Stimulated activated CD4-positive, alpha-beta T cell treated with anti-CD3 and anti-CD28 coated beads, Interleukin-4, amount 100 ng/mL, for 24 hours (primary cell): ENCODE measurements around the gene ACOXL.

Experiments
- DNase-seq: peaks from one replicate; pipeline ENCODE4 v3.0.0-alpha.2; 2020

The ACOXL gene

DNA sequence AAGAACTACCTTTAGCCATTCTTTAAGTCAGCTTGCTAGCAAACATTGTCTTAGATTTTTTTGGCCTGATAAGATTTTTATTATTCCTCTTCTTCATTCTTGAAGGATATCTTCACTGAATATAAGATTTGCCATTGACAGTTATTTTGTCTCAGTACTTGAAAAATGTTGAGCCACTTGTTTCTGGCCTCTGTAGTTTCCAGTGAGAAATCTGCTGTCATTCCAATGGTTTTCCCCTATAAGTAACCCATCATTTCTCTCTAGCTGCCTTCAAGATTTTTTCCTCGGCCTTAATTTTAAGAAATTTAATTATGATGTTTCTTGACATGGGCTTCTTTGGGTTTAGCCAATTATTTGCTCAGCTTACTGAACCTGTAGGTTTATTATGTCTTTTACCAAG, 32.6 kb downstream of the ACOXL start:
- DNase-seq: no peak

DNA sequence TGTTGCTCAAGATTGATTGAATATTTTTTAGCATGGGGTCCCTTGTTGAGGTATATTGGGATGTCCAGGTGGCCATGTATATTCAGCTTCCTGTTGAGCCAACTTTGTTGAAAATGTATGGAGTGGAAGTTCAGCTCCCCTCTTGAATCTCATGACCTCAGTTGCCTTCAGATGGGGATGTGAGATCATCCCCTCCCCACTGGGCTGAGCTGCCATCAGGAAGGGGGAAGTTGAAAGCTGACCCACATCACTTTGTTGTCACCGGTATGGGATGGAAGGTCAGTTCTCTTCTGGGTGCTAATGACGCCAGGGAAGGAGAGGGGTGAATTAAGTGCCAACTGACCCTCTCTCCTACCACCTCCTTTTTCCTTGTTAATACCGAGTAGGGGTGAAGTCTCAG, 33.9 kb downstream of the ACOXL start:
- no peak for DNase-seq

DNA sequence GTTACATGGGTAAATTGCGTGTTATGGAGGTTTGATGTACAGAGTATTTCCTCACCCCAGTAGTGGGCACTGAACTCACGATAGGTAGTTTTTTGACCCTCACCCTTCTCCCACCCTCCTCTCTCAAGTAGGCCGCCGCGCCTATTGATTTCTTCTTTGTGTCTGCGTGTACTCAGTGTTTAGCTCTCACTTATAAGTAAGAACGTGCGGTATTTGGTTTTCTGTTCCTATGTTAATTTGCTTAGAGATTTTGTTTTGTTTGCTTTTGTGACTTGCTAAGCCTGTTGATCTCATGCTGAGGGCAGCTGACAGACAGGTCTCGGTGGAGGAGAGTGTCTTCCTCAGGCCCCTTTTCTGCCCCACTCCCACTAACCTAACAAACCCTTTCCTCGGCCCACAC, 36.2 kb downstream of the ACOXL start:
- DNase-seq: no peak

DNA sequence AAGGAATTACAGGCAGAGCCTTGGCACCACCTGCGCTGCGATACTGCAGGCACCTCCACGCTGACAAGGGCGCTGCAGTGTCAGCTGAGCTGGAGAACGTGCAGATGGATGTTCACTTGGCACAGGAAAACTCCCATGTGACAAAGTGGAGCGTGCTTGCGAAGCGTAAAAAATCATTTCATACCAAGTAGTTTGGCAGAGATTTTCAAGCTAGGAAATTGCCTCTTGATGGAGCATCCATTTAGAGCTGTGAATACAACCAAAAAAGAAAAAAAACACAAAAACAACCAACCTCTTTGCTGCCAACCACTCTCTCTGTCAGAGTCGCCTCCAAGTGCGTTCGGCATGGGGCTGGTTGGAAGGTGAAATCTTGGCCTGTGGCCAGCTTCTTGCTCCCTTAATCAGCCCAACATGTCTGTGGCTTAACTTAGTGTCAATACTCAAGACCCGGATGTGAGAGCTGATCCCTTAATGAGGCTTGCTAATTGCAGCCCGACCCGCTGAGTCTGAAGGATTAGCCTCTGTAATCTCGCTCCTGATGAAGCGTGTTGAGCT, 38.1 kb downstream of the ACOXL start:
- DNase-seq: no peak

DNA sequence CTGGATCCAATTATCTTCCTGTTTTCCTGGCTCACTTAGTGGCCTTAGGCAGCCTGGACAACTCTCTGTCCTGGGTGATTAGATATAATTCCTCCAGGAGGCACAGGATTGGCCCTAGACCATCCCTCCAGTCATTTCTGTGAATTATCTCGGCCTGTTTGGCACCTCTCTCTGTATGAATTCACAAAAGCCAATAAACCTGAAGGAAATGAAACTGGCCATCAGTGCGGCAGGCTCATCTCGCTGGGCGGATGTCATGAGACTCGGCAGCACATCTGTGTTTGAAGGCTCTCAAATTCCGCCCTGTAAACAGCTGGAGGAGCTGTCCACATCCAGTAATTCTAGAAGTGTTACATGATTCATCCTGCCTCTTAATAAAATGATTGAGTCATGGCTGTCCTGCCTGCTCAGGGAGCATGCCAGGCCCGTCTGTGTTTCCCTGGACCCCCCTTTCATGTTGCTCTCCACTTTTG, 38.6 kb downstream of the ACOXL start:
- no peak for DNase-seq

DNA sequence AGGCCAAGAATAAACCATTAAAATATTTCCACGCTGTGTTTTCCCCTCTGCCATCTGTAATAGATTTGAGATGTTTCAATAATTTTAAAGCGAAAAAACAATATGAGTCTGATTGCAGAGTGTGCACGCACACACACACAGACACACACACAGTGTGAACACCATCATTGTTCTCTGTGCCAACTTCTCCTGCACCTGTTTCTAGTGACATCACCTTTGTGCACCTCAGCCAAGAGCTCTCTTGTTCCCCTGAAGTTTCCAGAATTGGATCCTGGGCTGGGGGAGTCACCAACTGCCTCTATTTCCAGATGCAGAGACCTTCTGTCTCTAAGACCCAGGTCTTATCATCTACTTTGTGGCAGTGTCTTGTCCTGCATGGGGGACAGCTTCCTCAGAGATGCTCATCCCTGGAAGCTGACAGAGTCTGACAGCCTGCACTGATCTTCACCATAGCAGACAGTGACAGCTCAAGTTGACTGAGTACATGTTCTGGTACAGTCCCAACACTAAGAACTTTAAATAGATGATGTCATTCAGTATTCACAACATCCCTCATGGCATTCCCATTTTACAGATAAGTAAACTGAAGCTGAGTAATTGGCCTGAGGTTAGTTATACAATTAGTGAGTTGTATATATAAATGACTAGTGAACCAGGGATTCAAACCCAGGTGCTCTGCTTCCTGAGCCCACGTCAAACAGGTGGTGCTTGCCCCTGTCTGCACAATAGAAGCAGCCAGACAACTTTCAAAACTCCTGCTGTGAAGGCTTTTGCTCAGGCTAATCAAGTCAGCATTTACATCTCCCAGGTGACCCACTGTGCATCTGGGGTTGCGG, 39.4 kb downstream of the ACOXL start:
- DNase-seq: no peak

DNA sequence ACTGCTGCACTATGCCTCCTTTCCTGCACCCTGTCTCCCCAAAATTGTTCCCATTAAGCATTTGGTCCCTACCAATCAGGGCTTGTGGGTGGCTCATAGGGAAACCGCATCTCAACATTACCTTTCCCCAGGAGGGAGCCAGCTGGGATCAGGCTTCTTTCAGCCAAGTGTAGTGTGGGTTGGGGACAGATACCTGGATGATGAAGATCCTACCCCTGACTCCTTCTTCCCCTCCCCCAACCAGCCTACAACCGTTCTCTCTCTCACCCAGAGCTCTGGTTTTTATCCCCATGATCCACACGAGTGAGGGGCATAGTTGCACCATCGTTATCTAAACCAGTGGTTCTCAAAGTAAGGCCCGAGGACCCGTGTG, 40.0 kb downstream of the ACOXL start:
- no peak for DNase-seq

DNA sequence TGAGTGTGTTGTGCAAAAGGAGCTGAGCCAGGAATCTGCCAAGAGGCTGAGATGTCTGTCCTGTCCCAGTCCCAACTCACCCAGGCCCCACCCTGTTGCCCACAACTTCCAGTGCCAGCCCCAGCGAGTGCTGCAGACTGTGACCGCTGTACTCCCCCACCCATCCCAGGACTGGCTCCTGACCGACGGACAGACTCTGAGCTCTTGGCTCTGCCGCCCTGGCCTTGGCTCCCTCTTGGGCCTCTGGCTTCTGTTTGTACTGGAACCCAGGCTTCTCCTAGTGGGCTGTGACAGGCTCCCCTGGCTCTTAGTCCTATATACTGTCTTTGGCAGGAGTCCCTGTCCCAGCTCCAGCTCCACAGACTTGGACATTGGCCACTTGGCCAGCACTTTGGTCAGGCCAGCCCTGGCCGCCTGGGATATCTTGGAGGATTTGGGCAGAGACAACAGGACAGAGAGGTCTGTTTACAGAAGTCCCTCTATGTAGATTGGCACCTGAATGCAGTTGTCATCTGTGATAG, 41.1 kb downstream of the ACOXL start:
- DNase-seq: no peak

DNA sequence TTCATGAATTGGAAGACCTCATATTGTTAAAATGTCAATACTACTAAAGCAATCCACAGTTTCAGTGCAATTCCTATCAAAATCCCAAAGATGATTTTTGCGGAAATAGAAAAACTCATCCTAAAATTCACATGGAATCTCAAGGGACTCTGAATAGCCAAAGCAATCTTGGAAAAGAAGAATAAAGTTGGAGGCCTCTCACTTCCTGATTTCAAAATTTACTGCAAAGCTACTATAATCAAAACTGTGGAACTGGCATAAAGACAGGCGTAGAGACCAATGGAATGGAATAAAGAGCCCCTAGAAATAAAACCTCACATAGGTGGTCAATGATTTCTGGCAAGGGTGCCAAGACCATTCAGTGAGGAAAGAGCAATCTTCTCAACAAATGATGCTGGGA, 42.3 kb downstream of the ACOXL start:
- no peak for DNase-seq

DNA sequence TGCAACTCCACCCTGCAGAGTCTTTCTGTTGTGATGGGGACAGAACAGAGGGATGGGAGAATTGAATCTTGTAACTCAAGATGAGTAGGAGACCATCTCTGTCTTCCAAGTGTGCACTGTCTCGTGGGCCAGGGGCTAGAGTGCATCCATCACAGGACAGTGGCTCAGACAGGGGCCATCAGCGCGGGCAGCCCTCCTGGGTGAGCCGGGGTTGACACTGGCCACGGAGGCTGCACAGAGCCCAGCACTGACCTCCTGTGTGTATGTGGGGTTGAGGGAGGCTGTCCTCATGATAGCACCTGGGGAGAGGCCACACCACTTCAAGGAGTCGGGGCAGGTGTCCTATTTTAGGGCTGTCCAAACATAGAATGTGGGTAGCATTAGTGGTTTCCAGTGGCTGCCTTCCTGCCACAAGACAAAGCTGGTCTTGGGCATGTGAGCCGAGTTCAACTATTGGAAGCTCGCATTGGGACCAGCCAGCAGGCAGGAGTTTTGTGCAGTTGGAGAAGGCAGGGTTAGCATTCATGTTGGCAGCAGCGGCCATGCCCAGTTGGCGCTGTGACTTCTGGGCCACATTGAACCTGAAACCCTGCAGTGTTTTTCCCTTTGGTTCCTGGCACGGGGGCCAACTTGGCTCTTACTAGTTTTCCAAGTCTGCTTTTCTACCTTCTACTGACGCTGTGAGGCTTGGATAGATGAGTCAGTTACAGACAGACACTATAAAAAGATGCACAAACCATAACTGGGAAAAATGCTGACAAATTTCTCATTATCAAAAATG, 45.3 kb downstream of the ACOXL start:
- DNase-seq: no peak

DNA sequence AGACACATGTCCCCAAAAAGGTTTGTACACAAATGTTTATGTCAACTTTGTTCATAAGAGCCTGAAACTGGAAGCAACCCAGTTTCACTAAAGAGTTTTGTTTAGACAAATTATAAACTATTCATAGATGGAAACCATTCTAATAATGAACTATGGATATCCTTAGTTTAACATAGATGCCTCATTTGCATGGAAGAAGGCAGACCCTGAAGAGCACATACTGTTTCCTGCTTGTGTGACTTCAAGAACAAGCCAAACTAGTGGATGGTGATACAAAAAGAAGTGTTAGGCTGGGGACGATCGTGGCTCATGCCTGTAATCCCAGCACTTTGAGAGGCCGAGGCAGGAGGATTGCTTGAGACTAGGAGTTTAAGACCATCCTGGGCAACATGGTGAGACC, 48.1 kb downstream of the ACOXL start:
- no peak for DNase-seq

DNA sequence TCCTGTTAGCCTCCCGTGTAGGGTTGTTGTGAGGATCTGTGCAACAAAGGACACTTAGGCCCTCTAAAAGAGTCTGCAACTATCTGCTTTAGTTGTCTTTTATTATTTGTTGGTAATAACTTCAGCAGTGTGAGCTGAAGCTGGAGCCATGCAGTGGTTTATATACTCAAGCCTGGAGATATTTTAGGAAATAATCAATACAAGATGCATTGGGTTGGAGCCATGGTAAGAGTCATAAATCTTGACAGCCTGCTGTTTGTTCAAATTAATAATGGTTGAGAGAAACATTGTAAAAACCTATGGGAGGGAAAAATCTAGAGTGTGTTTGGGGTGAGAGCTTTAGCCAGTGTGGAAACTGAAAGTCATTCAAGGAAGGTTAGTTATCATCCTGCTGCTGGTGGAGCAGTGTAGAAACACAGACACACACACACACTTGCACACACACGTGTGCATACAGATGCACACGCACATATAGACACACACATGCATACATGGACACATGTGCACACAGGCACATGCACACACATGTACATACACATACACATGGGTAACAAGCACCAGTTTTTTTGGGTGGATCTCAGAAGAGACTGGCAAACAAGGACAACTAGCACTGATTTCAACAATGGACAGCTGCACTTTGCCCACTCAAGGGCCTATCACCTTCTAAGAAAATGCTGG, 51.0 kb downstream of the ACOXL start:
- no peak for DNase-seq

DNA sequence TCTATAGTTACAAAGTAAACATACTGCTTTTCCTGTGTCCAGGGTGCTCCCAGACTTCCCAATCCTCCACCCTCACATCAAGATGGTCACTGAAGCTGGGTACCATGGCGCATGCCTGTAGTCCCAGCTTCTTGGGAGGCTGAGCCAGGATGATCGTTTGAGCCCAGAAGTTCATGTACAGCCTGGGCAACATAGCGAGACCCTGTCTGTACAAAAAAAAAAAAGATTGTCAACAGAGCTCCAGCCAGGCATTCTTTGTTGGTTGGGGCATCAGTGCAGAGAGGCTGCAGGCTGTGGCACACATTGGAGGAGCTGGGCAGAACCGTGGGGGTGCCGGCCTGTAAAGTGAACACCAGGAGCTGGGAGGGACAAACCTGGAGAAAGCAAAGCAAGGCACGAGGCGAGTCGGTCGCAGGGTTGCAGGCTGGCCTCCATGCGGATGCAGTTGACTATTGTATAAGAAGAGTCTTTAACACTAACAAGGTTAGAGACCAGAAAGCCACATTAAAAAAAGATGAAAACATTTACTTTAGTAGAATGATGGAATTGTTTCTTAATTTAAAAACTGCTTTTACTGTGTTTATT, 51.8 kb downstream of the ACOXL start:
- no peak for DNase-seq

DNA sequence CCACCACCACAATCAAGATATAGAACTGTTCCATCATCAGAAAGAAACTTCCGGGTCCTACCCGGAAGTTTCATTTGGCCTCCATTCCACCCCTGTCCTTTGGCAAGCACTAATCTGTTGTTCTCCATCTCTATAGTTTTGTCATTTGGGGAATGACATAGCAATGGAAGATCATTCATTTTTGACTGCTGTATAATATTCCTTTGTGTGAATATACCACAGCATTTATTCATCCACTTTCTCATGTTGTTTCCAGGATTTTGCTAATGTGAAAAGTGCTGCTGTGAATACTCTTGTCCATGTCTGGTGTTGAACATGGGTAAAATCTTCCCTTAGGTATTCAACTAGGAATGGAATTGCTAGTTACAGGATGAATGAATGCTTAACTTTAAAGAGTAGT, 53.1 kb downstream of the ACOXL start:
- no peak for DNase-seq

DNA sequence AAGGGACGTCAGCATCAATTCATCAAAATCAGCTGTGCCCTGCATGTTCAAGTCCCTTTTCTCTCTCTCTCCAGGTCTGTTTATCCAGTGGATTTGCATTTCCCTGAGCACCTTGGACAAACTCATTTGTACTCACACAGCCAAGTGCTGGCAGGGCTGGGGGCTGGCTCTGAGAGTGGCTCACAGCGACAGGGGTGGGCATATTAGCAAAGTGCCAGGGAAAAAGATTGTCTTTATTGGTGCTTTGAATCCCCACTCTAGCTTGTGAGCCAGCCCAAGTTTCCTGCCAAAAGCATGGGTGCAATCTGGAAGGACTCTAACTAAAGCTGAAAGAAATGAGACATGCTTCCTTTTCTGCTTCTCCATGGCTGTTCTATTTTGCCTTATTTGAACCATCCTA, 56.6 kb downstream of the ACOXL start:
- DNase-seq: no peak

DNA sequence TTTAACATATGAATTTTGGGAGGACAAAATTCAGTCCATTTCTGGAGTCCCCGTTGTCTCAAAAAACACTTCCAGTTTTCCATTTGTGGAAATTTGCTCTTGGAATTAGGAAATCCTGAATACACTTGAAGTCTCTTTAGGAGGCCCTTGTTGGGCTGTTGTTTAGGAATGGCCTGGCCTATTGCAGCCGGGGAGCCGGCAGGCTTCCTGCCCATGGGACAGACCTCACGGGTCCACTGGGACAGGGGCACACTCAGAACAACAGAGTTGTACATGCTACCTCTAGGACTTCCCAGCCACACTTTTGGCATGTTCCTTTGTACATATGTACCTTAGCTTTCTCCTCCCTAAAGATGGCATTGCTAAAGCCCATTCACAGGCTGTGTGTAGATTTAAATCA, 57.3 kb downstream of the ACOXL start:
- no peak for DNase-seq

DNA sequence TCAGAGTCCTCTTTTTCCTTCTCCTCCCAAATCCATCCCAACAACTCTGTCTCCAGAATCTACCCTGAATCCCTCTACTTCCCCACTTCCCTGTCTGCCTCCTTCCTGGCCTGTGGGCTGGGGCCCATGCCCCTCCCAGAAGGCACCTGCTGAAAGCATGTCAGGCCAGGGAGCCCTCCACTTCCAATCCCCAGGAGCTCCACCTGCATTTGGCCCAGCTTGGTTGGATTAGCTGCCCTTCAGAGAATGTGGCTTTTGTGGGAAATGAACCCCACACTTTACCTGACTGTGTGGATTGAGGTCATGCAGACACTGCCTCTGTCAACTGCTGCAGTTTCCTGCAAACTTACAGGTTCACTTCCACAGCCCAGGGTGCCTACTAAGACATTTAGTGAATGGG, 58.5 kb downstream of the ACOXL start:
- DNase-seq: no peak

DNA sequence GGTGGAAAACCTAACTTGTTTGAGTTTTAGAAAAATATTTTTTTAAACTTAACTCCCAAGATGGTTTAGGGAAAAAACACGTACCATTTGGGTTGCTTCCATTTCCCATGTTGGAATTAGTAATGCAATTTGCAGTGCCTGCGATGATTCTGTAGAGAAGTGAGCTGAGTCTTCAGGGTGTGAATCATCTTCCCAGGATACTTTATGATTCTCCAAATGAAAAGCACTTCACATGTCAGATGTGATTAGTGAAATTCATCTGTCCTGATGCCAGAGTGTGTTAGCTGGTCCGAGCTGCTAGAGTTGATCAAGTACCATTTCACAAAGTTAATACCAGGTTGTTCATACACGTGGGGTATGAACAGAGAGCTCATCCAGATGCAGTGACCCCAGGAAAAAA, 59.1 kb downstream of the ACOXL start:
- no peak for DNase-seq

DNA sequence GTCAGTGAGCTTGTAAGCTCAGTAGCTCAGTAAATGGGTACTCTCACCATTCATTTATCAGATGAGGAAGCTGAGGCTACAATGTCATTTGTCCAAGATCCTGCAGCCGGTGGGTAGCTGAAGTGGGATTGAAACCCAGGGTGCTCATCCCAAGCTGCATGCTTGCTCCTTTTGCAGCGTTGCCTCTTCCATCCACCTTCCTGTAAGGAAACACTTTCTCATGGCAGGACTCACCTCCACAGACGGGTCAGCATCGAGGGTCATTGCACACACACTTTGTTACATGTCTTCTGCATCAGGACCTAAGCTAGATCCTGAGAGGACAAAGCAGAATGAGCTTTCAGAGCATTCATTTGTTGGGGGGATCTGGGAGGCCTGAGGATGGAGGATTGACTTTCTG, 60.7 kb downstream of the ACOXL start:
- no peak for DNase-seq

DNA sequence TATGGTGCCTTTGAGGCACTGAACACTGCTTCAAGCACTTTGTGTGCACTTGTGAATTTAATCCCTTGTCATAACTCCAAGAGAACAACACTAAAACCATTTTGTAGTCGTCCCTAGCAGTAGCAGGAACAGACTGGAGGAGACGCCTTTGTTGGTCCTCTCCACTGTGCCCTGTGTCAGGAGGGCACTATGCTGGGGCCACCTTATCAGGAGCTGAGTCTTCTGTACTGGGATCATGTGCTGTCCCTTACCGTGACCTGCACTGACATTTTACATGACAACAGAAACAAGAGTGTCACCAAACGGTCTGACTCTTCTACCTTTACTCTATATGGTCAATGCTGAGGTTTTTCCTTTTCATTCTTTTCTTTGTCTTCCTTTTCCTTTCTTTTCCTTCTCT, 62.0 kb downstream of the ACOXL start:
- DNase-seq: no peak

DNA sequence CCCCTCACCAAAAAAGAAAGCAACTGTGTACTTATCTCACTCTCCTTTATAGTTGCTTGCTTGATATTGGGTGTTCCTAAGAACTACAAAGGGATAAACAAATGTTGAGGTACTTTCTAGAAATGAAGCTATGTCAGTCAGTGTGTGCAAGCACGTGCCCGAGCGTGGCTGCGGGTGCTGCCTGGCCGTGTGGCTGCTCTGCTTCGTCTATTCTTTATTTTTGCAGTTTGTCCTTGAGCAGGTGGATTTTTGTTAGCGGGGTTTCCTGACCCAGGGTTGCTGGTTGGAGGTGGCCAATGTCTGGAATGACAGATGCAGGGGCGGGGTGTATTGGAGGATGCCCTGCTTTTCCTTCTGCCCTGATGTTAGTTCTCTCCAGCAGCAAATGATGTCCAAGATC, 62.6 kb downstream of the ACOXL start:
- no peak for DNase-seq

DNA sequence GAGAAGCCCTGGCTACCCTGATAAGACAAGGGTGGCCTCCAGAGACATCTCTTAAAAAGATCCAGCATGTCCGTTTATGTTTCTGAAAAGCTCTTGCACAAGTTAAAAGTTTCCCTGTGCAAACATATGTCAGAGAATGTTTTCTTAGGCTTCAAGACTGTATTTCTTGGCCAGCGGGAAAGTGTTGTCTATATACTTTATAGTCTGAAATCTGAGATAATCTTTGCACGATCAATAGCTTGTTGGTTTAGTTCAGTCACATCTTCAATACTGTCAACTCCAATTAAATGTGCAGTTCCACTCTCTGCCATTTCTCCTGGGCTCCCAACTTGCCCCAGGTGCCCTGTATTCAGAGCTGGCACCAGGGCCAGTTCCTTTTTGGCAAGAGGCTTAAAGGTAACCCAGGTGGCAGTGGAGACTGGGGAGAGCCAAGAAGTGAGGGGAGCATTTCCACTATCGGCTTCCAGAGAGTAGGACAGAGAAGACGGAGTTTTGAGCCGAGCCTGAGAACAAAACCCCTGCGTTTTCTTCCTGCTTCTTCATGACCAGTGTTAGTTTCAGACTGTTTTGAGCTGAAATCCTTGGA, 64.4 kb downstream of the ACOXL start:
- DNase-seq: no peak

DNA sequence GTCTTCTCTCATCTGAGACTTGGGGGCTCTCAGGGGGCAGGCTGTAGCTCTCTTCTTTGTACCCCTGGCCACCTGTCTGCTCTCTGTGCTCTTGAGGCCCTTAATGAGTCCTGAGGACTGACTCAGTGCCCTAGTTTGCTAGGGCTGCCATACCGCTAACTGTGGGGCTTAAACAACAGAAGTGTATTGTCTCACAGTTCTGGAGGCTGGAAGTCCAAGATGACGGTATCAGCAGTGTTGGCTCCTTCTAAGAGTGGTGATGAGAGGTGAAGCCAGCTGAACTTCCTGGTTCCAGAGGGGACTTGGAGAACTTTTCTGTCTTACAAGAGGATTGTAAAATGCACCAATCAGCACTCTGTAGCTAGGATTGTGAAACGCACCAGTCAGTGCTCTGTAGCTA, 67.0 kb downstream of the ACOXL start:
- no peak for DNase-seq
